HG02943 (cell line): ENCODE data around the gene ADAM10.
"Not testable (repeated sequence)": the region's sequence is repeated elsewhere in the genome, so short reads cannot be mapped to it uniquely, and the experiment has no call there.

Source experiments
- ATAC-seq: cut with Tn5 transposase; IDR thresholded peaks from one replicate; pipeline ENCODE4 v1.9.1; 2021; ENCODE audit warnings: mild to moderate bottlenecking, low read depth, moderate library complexity; ENCODE audit not compliant: unreplicated experiment

ADAM10 gene, protein sequence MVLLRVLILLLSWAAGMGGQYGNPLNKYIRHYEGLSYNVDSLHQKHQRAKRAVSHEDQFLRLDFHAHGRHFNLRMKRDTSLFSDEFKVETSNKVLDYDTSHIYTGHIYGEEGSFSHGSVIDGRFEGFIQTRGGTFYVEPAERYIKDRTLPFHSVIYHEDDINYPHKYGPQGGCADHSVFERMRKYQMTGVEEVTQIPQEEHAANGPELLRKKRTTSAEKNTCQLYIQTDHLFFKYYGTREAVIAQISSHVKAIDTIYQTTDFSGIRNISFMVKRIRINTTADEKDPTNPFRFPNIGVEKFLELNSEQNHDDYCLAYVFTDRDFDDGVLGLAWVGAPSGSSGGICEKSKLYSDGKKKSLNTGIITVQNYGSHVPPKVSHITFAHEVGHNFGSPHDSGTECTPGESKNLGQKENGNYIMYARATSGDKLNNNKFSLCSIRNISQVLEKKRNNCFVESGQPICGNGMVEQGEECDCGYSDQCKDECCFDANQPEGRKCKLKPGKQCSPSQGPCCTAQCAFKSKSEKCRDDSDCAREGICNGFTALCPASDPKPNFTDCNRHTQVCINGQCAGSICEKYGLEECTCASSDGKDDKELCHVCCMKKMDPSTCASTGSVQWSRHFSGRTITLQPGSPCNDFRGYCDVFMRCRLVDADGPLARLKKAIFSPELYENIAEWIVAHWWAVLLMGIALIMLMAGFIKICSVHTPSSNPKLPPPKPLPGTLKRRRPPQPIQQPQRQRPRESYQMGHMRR

DNA sequence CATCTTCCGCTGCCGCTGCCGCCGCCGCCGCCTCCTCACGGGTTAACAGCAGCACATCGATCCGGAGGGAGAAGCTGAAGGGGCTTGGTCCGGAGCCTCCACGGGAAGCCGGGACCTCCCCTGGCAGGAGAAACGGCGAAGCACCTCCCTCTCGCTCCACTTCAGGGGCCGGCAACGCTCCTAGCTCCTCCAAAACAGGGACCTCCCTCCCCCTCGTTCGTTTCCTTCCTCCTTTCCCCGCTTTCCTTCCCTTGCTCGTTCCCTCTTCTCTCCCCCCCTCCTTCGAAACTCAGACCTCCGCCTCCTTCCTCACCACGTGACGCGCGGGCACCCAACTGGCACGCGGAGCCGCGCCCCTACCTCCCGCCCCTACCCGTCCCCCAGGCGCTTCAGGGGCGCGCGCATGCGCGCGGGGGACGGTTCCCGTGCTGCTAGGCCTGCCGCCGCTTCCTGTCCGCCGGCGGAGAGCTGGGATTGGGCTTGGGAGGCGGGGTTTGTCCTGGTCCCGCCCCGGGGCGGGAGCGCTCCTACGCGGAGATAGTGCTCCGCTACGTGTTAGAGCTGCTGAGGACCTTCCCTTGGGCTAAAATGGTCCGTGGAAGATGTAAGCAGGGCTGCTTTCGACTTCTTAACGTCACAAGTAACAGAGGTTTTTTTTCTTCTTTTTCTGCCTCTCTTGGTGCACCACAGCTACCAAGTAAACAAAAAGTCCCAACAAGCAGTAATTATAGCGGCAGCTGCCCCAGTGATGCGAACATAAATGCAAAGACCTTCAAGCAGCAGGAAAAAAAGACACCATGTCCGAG lies at the start of gene ADAM10:
ADAM10 (minus strand) TSS at position 176 of the 806 bp plus-strand sequence; CDS start at position 3, 173 bp downstream.
- ATAC-seq: peak; percentile 72

DNA sequence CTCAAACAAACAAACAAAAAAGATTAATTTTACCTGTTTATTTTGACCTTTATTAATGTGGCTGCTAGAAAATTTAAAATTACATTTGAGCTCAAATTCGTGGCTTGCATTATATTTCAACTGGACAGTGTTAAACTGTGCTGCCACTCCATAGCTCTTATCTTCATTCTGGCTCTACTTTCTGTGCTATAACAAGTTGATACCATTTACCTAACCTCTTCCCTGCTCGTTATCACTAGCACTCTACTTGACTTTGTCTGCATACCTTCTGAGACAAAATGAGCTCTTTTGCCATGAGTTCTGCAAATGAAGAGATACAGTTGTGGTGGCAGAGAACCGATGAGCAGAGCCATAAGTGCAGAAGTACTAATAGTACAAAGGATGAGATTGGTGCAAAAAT lies 48.0 kb upstream of the ADAM10 start:
- no peak for ATAC-seq

DNA sequence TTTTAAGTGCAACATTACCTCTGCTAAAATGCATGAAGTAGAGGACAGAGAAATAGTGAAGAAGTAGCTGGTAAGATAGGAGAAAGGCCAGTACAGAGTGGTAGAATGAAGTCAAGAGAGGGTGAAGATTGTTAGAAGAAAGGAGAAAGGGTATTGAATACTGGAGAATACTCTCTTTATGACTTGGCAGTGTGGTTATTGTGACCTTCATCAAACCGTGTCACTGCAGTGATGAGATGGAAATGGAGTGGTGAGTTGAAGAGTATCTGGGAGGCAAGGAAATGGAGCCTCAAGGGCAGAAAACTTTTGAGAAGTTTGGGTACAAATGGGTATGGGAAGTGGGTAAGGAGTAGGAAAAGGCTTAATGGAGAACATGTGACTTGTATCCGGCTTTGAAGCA lies 46.3 kb upstream of the ADAM10 start:
- no peak for ATAC-seq

DNA sequence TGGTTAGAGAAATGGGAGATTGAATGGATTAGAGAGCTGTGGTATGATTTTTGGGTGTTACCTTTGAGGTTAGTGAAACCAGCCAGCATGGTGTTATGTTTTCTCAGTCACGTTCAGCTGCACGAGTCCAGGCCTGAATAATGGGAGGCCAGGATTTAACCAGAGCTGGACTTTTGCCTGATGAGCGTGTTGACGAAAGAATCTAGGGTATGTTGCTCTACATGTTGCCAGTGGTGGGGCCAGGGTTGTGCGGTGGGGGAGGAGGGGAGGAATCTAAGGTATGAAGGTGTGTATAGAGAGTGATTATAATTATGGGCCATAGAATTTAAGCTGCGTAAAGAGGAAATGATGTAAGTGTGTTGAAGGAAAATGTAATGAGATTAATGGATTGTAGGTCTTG lies 44.4 kb upstream of the ADAM10 start:
- no peak for ATAC-seq

DNA sequence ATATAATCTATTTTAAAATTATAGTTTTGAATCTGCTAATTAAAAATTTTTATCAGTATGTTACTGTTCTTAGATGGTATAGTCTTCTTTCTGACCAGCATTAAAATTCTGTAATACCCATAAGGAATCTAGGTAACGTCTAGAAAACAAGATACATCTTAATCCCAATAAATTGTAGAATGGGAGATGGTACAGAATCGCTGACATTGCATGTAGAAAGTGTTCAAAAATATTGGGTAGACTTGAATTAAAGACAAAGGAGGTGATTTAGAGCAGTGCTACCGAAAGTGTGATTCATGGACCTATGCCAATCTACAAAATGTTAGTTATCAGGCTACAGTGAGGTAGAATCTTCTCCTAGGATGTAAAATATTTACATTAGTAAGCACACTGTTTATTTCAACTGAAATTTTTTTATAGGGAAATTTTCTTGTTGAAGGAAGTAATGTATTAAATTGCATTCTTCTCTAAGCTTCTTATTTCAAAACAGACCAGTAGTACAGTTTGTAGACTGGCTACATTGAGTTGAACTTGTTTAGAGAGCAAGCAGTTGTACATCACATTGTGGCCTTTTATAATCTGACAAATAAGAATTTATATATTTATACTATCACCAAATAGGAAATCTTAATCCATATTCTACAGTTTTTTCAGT lies 38.7 kb upstream of the ADAM10 start:
- ATAC-seq: no peak

DNA sequence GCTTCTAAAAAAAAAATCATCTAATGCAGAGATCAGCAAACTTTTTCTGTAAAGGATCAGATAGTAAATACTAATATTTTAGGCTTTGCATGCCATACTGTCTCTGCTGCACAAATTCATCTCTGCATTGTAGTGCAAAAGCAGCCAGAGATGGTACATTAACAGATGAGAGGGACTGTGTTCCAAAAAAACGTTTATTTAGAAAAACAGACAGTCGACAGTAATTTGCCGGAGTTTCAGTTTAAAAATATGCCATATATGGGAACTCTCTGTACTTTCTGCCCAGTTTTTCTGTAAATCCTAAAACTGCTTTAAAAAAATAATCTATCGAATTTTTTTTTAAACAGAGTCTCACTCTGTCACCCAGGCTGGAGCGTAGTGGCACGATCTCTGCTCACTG lies 35.8 kb upstream of the ADAM10 start:
- no peak for ATAC-seq

DNA sequence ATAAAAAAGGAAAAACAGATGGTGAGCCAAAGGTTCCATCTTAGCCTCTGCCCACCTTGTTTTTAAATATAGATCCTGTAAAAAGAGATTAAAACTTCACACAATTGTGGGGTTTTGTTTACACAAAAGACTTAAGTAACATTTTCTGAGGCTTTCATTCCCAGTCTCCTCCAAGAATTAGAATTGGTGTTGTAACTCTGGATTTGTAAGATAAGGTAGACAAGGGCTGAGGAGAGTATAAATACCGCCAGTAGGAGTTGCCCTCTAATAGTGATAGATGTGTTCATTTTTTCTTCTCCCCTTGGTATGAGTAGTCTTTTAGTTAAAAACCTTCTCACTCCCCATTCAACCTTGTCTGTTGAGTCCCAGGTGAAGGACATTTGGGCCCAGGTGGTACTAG lies 30.0 kb upstream of the ADAM10 start:
- no peak for ATAC-seq

DNA sequence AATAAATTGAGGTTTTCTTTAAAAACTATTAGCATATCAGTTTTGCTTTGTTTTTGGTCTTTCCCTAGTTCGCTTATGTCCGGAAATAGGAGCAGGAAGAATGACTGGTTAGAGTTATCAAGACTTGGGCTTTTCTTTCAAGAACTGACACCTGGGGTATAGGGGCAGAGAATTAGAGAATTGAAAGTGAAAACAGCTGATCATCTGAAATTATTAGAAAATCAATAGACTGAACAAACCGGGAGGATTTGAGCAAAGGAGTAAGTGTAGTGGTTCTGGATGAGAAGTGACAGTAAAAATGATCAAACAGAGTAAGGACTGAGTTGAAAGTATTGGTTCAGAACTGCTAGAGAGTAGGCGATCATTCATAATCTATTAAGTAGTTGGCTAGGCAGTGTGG lies 27.6 kb upstream of the ADAM10 start:
- ATAC-seq: no peak

DNA sequence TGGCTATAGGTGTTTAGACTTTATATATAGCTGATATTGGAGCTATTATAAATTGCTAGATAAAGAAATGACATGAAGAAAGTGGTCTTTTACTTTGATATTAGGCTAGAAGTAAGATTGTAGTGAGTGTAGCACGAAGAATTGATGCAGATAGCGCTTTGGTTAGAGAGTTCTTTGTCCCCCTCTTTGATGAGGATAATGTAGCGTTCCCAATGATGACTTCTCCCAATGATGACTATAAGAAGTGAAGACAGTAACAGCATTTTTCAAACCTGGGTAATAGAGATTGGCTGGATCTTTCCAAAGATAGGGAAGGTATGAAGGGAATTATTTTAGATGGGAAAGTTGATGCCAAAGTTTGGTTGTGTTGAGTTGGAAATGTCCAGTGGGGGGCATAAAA lies 25.9 kb upstream of the ADAM10 start:
- no peak for ATAC-seq

DNA sequence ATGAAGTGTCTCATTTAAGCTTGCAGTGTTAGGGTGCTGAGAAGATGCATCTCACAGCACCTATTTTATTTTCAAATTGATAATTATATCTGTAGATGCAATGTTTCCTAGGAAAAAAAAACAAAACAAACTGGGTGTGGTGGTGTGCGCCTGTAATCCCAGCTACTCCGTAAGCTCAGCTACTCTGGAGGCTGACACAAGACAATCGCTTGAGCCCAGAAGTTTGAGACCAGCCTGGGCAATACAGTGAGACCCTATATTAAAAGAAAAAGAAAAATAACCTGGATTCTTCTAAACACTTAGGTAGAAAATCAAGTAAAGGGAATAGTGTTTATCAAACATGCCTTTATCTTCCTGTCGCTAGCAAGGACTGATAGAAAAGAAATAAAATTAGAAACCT lies 23.5 kb upstream of the ADAM10 start:
- no peak for ATAC-seq

DNA sequence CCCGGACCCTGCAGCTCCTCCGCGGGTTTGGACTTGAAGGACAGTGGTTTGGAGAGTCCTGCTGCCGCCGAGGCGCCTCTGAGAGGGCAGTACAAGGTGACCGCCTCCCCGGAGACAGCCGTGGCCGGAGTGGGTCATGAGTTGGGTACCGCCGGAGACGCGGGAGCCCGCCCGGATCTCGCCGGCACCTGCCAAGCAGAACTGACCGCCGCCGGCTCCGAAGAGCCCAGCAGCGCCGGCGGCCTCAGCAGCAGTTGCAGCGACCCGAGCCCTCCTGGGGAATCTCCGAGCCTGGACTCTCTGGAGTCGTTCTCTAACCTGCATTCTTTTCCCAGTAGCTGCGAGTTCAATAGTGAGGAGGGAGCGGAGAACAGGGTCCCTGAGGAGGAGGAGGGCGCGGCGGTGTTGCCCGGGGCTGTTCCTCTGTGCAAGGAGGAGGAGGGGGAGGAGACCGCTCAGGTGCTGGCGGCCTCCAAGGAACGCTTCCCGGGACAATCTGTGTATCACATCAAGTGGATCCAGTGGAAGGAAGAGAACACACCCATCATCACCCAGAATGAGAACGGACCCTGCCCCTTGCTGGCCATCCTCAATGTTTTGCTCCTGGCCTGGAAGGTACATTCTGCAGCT lies 22.2 kb upstream of the ADAM10 start:
- peak; percentile 19 for ATAC-seq

DNA sequence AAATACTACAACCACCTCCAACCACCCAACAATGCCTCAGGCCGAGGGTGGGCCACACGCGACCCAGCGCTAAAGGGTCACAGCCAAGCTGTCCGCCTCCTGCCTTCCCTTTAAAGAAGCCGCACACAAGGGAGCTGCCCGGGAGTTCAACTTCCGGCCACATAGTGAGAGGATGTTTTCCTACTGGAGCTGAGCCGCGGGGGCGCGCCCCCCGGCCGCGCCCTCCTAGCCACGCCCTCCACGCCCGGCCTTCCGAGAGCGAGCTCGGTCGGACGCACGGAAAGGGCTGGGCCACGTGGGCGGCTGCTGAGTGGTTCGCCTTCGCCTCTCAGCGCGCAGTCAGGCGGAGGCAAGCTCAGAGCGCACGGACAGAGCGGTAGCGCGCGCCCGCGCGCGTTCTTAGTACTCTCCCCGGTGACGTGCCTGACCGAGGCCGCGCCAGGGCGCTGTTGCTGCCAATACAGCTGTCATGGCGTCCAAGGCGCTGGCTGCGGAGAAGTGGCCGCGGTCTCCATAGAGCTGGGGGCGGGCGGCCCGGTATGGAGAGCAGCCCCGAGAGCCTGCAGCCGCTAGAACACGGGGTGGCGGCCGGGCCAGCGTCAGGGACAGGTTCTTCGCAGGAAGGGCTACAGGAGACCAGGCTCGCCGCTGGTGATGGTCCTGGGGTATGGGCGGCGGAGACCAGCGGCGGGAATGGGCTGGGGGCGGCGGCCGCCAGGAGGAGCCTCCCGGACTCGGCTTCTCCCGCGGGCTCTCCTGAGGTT lies 21.5 kb upstream of the ADAM10 start, which contains the start of gene MINDY2:
MINDY2 (plus strand) TSS at position 446 of the 764 bp plus-strand sequence; CDS start at position 540, 94 bp downstream.
- ATAC-seq: peak; percentile 91

DNA sequence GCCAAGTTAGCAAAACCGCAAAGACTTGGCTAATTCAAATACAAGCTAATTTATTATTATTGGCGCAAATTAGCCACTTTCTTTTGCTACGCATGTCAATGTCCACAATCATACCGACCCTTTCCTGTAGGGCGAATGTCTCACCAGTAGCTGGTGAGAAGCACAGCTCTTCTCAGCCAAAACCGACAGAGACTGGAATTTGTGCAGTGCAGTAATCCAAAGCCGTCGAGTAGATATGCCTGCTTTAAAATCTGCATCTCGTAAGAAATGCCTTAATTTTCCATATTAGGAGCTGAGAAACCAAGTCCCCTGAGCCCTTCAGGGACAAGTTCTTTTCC lies 21.0 kb upstream of the ADAM10 start:
- ATAC-seq: peak; percentile 18

DNA sequence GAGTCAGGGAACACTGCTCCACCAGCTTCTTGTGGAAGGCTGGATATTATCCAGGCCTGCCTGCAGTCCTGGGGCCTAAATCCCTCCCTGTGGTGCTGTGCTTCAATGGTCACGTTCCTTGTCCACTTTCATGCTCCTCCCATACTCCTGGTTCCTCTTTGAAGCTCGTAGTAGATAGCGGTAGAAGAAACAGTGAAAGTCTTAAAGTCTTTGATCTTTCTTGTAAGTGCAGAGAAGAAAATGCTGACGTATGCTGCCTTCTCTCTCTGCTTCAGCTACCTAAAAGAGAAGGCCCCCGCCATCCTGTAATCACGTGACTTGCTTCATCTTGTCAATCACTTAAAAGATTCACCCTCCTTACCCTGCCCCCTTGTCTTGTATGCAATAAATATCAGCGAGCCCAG lies 19.1 kb upstream of the ADAM10 start:
- not testable (repeated sequence) for ATAC-seq

DNA sequence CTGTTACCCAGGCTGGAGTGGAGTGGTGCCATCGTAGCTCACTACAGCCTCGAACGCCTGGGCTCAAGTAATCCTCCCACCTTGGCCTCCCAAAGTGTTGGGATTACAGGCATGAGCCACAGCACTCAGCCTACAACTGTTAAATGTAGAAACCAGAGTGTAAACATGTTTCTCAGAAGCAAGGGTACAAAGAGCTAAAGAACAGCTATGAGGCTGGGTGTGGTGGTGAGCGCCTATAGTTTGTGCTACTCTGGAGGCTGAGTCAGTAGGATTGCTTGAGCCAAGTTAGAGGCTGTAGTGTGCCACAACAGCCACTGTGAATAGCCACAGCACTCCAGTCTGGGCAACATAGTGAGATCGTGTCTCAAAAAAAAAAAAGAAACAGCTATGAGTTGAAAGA lies 16.8 kb upstream of the ADAM10 start:
- no peak for ATAC-seq

DNA sequence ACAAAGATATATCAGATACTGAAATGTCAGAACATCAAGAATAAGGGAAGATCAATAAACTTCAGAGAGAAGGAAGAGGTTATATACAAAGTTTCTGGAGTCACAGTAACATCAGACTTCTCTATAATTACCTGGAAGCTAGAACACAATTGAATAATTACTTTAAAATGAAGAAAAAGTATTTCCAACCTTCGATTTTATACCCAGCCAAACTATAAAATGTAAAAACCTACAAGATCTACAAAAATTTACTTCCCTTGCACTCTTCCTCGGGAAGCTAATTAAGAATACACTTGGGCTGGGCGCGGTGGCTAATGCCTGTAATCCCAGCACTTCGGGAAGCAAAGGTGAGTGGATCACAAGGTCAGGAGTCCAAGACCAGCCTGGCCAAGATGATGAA lies 15.0 kb upstream of the ADAM10 start:
- no peak for ATAC-seq

DNA sequence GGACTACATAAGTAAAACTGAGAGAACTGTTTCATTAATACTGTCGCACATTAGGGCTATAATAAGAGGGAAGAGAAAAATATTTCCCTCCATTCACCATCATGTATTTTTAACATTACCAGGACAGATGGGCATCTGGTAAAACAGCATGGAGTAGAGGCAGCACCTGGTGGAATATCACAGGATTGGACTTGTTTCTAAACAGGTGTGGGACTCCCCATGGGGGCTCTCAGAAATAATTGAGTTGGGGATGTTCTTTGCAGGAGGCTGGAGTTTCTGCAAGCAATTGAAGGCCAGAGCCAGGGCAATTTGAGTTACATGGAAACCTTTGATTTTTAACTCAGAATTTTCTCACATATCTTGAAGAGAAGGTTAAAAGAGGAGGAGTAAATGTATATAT lies 13.2 kb upstream of the ADAM10 start:
- no peak for ATAC-seq

DNA sequence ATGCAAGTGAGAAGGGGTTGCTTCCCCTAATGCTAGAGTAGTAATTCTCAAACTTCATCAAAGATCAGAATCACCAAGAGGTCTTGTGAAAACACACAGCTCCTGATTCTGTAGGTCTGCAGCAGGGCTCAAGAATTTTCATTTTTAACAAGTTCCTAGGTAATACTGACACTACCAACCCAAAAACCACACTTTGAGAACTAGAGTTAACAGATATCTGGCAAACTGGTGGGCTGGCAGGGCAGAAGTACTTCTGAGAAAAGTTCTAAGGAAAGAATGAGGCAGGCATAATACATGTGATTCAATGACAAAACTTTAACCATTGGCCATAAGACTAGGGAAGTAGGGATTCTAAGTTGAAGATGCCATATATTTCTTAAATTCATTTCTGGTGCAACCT lies 12.8 kb upstream of the ADAM10 start:
- ATAC-seq: no peak

DNA sequence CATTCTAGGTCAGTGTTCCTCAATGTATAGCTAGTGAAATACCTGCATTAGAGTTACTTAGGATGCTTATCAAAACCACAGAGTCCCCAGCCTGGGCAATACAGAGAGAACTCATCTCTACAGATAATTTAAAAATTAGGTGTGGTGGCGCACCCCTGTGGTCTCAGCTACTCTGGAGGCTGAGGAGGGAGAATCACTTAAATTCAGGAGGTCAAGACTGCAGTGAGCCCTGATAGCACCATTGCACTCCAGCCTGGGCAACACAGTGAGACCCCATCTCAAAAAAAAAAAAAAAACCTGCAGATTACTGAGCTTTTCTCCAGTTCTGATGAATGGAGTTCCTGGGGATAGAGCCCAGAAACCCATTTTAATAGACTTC lies 11.5 kb upstream of the ADAM10 start:
- no peak for ATAC-seq
